Stimulated activated CD4-positive, alpha-beta T cell treated with anti-CD3 and anti-CD28 coated beads, Interleukin-12 subunit alpha, Interleukin-12 subunit beta, amount 100 ng/mL, for 24 hours (primary cell): ENCODE data around the gene MTIF3.
"Not testable (repeated sequence)": the region's sequence is repeated elsewhere in the genome, so short reads cannot be mapped to it uniquely, and the experiment has no call there.

Experiments
- DNase-seq, 2 experiments: peaks; one replicate each; pipeline ENCODE4 v3.0.0-alpha.2; 2020; ENCODE audit warnings: low read depth in 2 of 2

MTIF3 gene

GRCh38 chr13:27415116-27415515, 35.2 kb downstream of the MTIF3 start:
- no peak for DNase-seq

DNA sequence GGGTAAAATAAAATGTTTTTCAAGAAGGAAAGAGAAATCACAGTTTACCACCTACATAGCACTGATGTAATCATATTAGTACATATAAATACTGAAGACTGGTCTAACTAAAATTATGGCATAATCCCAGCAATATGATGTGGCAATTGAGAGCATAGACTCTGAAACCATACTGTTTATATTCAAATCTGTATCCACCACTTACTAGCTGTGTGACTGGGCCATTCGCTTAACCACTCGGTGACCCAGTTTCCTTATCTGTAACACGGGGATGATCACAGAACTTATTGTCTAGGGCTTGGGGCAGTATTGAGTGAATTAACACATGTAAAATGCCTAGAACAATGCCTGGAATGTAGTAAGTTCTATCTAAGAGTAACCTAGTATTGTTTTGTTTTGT, 39.0 kb downstream of the MTIF3 start:
- no peak for DNase-seq

DNA sequence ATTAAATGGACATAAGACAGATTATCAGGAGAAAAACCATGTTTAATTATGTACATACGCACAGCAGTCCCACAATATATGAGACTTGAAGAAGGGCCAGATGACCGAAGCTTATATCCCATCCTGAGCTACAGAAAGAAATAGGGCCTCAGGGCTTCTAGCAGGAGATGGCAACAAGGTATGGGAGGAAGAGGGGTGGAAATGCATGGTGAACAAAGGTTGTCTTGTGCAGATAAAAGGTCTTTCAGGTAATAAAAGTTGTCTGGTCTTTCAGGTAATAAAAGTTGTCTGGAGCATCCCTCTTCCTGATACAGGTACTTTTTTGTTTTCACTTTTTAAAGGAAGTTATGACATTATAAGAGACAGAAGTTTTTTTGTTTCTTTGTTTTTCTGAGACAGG, 41.4 kb downstream of the MTIF3 start:
- DNase-seq: no peak

GRCh38 chr13:27408074-27408473, 42.3 kb downstream of the MTIF3 start:
- DNase-seq: no peak

- DNase-seq: no peak
Measured at GRCh38 chr13:27406178-27406939, 44.0 kb downstream of the MTIF3 start.

DNA sequence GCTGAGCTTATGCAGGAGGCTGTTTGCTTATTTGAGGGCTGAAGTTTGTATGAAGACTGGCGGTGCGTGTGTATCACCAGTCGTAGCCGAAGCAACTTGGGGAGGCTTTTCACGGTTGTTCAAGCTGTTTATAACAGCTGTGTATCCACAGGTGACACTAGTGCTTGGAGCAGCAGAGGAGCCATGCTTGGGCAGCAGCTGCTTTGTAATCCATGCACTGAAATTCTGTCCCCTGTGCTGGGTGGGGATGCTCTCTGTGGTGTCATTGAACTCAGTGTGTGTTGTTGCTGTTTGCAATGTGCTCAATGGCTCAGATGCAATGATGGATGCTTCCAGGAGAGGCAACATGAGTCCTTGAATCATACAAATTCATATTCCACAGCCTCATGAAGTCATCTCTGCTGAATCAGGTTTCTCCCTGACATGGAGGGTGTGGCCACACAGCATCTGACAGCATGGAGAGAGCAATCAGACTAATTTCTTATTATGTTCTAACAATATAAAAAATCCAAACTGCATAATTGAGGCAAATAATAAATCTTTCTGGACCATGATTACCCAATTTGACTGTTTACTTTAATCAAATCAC, 44.7 kb downstream of the MTIF3 start:
- DNase-seq: no peak

DNA sequence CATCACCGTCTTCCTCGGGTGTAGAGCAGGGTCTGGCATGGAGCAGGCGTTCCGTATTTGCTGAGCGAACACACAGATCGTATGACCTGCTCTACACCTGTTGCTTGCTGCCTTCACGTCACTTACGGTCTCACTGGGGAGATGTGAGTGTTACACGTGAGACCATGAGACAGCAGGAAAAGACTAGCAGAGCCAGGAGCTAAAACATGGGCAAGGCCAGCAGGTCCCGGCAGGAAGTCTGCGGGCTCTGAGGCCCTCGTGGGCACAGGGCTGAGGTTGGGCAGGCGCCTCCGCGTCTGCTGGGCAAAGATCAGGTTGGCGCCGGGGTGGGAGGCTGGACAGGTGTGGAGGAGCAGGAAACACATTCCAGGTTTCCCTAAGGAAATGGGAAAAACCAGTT, 45.7 kb downstream of the MTIF3 start:
- no peak for DNase-seq

DNA sequence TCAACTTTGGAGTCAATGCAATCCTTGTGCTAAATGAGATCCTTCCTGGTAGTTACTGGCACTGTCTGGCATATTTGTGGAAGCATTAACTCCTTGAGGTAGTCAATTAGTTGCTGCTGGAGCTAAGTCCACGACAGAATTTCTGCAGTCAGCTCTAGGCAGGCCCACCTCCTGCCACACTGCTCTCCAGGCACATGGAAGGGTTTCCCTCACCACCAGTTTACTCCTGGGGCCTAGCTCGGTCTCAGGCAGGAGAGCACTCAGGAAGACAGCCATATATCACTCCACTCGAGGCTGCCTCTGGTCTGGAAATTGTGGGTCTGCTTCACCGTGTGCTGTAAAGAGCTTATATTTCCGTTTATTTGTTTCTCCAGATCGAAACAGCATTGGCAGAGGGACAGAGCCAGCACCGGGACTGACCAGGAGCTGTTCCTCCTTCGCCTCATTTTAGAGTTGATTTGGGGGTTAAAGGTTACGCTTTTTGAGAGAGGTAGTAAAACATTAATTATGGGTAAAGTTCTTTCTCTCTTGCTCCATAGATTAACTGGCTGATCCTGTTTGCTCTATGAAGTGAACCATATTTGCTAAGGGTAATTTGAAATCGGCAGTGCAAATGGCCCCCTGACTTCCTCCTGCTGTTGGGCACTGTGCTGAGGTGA, 46.5 kb downstream of the MTIF3 start:
- DNase-seq: no peak

GRCh38 chr13:27403203-27403678, 47.1 kb downstream of the MTIF3 start:
- no peak for DNase-seq

DNA sequence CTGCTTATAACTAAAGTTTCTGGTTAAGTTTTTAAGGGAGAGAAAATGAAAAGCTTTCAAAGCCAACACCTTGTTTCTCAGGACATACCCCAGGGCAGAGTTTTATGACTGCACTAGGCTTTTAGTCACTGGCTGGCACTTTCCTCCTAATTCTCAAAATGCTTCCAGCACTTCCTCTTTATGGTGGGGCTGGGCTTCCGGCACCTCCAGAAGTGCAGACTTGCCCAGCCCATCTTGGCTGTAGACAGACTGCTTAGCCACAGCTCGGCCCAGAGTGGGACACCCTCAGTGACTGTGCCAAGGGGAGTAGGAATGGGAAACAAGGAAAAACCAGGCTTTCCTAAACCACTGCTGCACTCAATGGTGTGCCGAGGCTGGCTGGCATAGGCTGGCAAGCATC, 49.2 kb downstream of the MTIF3 start:
- no peak for DNase-seq

GRCh38 chr13:27400405-27400804, 50.0 kb downstream of the MTIF3 start:
- not testable (repeated sequence) for DNase-seq

DNA sequence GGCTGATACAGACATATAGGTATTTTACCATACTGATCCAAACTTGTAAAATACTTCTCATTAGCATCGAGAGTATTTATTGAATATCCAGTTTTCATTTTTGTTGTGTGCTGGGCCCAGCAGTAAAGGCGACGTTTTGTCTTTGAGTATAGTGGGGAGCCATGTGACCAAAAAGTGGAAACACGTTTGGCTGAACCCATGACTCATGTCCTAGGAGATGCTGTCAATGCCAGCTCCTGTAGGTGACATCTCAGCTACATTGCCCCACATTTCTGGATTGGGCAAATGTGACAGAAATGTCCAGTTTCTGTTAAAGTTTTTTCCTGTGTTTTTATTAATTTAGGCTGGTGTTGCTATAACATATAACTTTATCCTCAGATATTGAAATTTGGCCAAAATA, 52.0 kb downstream of the MTIF3 start:
- DNase-seq: no peak

DNA sequence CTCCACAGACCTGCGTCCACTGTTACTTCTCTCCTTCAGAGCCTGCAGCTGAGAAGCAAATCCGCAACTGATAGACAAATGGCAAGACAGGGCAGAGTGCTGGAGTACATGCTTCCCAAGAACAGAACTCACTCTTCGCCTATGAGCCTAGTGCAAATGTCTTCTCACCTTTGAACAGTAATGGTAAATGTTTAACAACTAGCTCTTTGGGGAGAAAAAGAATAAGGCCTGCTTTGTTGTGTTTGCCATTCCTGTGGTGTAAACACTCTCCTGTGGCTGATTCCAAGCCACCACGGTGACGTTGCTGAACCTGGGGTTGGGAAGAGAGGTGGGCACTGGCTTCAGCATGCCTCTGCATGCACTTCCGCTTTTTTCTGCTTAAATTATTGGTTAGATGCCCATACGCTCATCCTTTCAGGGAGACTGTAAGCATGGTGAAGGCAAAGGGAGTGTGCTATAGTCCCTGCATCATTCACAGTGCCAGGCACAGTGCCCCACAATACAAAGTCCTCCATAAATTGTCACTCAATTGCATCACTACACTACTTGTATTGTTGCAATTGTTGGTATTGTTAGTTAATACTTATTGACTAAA, 54.0 kb downstream of the MTIF3 start:
- no peak for DNase-seq

- DNase-seq: no peak
Measured at GRCh38 chr13:27395007-27395510, 55.3 kb downstream of the MTIF3 start.

DNA sequence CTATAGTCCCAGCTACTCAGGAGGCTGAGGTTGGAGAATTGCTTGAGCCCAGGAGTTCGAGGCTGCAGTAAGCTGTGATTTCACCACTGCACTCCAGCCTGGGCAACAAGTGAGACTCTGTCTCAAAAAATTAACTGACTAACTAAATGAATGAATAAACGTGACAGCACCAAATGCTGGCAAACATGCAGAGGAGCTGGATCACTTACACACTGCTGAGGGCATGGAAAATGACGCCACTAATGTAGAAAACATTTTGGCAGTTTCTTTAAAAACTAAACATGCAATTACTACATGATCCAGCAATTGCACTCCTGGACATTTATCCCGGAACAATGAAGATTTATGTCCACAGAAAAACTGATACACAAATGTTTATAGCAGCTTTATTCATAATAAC, 57.3 kb downstream of the MTIF3 start:
- DNase-seq: no peak

GRCh38 chr13:27391471-27391870, 58.9 kb downstream of the MTIF3 start:
- no peak for DNase-seq

- DNase-seq: no peak
Measured at GRCh38 chr13:27389891-27390290, 60.5 kb downstream of the MTIF3 start.

DNA sequence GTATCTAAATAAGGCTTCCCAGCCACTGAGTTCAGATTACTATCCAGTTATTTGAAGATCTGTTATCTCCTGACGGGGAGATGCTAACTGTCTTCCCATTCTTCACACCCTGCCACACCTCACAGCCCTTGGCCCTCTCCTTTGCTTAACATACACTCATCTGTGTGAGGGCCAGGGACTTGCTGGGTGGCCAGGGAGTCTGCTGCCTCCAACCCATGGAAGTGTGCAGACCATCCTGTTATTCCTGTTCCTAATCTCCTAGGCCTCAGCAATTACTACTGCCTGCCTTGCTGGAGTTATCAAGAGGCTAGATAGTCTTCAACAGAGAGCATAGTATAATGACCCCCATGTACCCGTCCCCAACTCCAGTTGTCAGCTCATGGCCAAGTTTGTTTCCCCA, 62.1 kb downstream of the MTIF3 start:
- DNase-seq: no peak
